HG03558 (cell line): ENCODE data around the gene MTHFD1.
"Not testable (repeated sequence)": the region's sequence is repeated elsewhere in the genome, so short reads cannot be mapped to it uniquely, and the experiment has no call there.

Source experiments
- ATAC-seq: cut with Tn5 transposase; IDR thresholded peaks from one replicate; pipeline ENCODE4 v1.9.1; 2021; ENCODE audit warnings: moderate number of reproducible peaks; ENCODE audit not compliant: unreplicated experiment; ENCODE audit errors: extremely low read depth

MTHFD1 gene

DNA sequence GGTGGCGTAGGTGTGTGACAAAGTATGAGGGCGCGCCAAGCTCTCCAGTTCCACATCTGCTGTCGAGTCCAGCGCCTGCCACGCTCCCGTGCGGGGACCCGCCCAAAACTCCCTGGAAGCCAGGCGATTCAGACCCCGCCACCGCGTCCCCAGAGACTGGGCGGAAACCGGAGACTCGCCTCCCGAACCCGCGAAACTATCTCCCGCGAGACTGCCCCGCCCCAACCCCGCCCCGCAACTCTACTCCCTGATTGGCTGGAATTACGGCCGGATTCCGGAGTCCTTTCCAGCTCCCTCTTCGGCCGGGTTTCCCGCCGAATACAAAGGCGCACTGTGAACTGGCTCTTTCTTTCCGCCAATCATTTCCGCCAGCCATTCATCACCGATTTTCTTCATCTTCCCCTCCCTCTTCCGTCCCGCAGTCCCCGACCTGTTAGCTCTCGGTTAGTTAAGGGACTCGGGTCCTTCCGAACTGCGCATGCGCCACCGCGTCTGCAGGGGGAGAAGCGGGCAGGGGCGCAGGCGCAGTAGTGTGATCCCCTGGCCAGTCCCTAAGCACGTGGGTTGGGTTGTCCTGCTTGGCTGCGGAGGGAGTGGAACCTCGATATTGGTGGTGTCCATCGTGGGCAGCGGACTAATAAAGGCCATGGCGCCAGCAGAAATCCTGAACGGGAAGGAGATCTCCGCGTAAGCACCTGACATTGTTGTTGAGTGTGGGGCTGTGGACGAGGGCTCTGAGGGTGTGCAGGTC is at the start of gene MTHFD1:
Gene MTHFD1, plus strand, starts transcription at position 572 of the 751 bp plus-strand sequence. Its CDS starts 75 bp downstream, at position 647.
- ATAC-seq: peak; percentile 57

DNA sequence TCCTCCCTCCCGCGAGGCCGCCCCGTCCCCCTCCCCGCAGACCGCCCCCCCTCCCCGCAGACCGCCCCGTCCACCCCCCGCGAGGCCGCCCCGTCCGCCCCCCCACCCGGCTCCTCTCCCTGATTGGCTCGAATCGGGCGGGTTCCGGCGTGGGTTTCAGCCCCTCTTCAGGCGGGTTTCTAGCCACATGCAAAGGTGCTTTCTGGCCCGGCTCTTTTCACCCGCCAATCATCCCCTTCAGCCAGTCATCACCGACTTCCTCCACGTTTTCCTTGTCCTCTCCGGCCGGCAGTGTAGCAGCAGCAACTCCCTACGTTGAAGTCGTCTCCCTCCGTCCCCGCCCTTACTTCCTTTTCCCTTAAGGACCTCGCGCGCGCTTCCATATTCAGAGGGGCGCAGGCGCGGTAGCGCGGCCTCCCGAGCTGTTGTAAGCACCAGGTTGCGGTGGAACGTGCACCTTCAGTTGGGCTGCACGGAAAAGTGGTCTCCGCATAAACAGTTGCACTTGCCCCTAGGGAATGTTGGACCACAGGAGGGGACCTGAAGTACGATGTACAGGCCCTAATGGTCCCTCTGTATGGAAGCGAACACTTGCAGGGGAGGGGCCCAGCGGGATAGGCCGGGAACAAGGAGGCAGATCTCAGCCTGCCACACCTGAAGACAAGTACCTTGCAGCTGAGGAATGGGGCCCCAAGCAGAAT is 49.4 kb upstream of the MTHFD1 start:
- ATAC-seq: peak; percentile 74

GRCh38 chr14:64340560-64341196 is 47.5 kb upstream of the MTHFD1 start:
- ATAC-seq: no peak

- no peak for ATAC-seq
Measured at GRCh38 chr14:64347748-64348147, 40.4 kb upstream of the MTHFD1 start.

GRCh38 chr14:64349741-64350490 is 38.2 kb upstream of the MTHFD1 start:
- ATAC-seq: no peak

DNA sequence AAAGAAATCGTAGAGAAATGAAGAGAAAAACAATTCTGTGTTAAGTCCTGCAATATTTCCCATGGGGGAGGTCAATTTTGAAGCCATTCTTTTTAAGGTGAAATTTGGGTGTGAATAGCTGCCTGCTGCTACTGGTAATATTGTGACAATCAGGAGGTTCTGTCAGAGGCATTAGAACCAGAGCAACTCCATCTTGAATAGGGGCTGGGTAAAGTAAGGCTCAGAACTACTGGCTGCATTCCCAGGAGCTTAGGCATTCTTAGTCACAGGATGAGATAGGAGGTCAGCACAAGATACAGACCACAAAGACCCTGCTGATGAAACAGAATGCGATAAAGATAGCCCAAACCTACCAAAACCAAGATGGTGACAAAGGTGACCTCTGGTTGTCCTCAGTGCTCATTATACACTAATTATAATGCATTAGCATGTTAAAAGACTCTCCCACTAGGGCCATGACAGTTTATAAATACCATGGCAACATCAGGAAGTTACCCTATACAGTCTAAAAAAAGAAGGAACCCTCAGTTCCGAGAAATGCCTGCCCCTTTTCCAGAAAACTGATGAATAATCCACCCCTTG is 24.8 kb upstream of the MTHFD1 start:
- ATAC-seq: no peak

DNA sequence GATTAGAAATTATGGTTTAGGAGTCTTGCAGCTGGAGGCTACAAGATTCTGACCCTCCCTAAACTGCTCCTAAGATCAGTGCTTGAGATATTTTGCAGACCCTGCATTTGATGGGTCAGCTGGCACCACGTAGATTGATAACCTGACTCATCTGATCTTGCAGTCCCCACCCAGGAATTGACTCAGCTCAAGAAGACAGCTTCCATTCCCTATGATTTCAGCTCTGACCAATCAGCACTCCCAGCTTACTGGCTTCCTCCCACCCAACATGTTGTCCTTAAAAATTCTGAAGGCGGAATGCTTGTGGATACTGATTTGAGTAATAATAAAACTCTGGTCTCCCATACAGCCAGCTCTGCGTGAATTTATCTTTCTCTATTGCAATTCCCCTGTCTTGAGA is 23.2 kb upstream of the MTHFD1 start:
- ATAC-seq: no peak

DNA sequence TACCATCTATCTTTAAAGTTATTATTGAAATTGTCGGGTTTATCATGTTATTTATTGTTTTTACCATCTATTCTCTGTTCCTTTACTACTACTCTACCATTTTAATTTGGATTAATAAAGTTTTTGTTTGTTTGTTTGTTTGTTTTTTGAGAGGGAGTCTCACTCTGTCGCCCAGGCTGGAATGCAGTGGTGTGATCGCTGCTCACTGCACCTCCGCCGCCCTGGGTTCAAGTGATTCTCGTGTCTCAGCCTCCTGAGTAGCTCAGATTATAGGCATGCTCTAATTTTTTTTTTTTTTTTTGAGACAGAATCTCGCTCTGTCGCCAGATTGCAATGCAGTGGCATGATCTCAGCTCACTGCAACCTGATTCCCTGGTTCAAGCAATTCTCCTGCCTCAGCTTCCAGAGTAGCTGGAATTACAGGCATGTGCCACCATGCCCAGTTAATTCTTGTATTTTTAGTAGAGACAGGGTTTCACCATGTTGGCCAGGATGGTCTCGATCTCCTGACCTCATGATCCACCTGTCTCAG is 22.7 kb upstream of the MTHFD1 start:
- ATAC-seq: not testable (repeated sequence)

GRCh38 chr14:64369201-64369600 is 19.0 kb upstream of the MTHFD1 start:
- no peak for ATAC-seq

DNA sequence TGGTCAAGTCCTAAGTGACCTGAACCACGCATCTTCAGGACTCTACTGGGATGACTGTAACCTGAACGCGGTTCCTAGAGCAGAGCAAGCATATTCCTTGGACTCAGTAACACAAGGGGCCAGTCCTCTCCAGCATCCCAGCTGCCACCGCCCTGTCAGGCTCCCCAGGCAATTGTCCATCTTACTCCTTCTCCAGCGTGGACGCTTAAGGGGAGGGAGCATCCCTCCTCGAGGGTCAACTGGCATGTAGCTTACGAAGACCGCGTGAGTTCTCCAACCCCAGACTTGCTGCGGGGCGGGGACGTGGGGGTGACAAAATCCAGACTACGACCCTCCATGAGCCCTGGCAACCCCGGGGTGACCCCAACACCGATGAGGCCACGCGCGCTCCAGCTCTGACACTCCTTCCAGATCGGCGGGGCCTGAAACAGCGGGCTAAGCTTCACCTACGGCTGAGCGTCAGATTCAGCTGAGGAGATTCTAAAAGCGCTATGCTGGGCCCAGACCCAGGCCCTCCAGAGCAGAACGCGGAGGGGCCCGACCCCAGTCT is 846 bp upstream of the MTHFD1 start:
- ATAC-seq: peak; percentile 15

DNA sequence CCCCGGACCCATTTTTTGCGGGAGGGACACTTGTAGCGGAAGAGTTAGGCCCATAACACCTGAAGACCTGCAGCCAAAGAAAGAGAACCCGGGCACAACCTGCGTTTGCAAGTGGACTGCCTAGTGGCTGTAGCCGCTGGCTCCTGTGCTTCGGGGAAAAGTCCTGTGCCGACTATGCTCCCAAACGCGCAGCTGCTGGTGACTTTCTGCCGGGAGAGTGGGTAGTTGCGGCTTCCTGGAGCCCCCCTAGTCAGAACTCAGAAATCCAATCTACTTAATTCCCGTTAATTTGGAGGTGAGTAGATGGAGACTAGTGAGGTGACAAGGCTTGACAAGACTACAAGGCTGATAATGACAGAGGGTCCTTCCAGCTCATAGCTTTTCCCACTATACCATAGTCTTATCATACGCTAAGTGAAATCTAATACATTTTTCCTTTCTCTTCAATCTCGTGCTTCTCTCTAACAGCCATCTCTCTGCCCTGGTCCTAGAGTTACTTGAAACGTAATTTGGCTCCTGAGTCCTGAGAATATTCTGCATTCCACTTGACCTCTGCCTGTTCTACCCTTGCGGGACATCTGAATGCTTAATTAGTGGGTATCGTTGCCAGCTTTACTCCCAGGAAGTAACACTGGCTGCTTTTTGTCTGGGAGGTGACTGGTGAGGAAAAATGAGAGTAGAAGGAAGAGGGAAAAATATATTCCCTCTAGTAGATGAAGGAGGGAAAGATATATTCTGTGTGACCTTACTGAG is 556 bp downstream of the MTHFD1 start:
- ATAC-seq: no peak

- ATAC-seq: no peak
Measured at GRCh38 chr14:64391113-64391725, 3.1 kb downstream of the MTHFD1 start.

- no peak for ATAC-seq
Measured at GRCh38 chr14:64391986-64392385, 3.8 kb downstream of the MTHFD1 start.

DNA sequence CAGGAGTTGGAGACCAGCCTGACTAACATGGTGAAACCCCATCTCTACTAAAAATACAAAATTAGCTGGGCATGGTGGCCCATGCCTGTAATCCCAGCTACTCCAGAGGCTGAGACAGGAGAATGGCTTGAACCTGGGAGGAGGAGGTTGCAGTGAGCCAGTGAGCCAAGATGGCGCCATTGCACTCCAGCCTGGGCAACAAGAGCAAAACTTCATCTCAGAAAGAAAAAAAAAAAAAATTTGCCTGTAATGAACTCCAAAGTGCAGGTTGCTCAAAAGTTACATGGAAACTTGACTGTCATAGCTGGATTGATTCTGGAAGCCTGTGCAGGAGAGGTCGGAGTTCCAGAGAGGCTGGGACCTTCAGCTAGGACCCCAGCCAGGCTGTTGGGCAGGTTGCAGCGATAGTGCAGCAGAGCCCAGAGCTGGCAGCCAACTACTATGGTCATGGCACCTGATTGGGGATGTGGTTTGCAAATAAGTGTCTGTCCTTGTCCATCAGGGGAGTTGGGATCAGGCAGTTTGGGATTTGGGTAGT is 5.1 kb downstream of the MTHFD1 start:
- ATAC-seq: not testable (repeated sequence)

DNA sequence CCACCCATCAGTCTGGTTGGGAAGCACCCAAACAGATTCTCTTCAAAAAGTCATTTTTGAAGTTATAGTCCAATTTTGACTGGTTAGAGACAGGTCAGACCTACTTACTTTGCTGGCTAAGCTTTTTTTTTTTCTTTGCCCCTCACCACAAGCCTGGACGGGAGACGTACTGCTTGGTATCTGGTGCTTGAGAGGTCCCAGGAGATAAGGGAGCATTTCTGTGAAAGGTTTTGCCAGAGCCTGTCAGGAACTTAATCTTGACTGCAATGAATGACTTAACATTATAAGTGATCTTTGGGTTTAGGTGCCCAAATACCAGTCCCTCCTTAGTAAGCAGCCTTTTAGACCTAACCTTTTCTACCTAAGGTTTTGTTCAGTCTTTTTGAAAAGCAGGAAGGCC is 6.3 kb downstream of the MTHFD1 start:
- ATAC-seq: no peak

DNA sequence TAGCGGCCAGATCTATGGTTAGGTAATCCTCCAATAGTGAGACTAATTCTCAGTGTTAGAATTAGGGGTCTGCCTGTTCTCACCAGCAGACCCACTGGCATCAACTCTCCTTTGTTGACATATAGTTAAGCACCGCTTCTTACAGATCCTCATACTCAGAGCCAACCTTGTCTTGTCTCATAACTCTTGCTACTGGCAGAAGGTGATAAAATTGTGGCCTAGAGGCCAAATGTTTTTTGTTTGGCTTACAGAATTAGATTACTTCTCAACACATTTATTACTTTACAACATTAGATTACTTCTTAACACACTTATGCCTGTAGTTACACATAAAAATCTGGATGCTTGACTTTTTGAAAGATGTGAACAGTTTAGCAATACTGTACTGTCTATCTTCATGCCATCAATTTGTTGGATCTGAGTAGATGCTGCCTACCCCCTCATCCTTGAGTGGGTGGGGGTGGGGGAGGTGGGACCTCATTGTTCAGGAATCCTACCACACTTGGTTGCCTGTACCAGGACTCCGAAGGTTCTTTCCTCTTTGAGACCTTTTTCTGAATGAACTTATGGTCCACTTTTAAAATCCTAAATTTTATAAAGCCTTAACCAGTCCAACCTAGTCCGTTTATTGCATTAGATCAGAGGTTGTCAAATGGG is 7.0 kb downstream of the MTHFD1 start:
- ATAC-seq: no peak

DNA sequence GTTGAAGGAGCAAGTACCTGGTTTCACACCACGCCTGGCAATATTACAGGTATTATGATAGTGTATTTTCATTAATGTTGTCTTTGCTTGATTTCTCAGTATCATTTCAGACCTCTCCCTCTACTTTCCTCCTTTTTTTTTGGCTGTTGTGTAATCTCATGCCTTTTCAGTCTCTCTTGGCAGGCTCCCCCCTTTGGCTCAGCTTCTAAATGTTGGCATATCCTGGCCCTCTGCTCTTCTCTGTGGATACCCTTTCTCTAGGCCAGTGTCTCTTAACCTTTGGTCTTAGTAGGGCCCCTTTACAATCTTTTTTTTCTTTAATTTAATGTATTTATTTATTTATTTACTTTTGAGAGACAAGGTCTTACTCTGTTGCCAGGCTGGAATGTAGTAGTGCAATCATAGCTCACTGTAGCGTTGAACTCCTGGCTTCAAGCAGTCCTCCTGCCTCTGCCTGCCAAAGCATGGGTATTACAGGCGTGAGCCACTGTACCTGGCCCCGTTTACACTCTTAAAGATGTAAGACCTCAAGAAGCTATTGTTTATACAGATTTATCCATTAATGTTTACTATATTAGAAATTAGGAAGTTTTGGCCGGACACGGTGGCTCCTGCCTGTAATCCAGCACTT is 12.8 kb downstream of the MTHFD1 start:
- no peak for ATAC-seq
